PC-9 (cell line): Measurements from ENCODE around the gene NDUFA12.

ENCODE experiments used
- CTCF ChIP-seq: fragments of 200-600 bp; sonication (generic); conservative IDR thresholded peaks from 2 replicates; pipeline ENCODE4 v1.6.1; 2017; ENCODE audit warnings: mixed run types, antibody characterized with exemption, mild to moderate bottlenecking, moderate library complexity
- EZH2 ChIP-seq: fragments of 200-600 bp; sonication (generic); IDR thresholded peaks from 2 replicates; pipeline ENCODE4 v1.8.0; 2017; ENCODE audit warnings: antibody characterized with exemption, low read depth

GRCh38 chr12:94977766-94978468 is 25.6 kb downstream of the NDUFA12 start:
- no peak for TF ChIP-seq CTCF
- no peak for TF ChIP-seq EZH2
